ENCODE measurements around the gene PAX2. TPM values are rescaled to one million over a fixed set of nuclear protein-coding genes. Genes with fewer than 3 reads are reported as not detected.

The PAX2 gene
- polyA plus RNA-seq, 4 donors: 0.09 TPM; not detected in 3

DNA sequence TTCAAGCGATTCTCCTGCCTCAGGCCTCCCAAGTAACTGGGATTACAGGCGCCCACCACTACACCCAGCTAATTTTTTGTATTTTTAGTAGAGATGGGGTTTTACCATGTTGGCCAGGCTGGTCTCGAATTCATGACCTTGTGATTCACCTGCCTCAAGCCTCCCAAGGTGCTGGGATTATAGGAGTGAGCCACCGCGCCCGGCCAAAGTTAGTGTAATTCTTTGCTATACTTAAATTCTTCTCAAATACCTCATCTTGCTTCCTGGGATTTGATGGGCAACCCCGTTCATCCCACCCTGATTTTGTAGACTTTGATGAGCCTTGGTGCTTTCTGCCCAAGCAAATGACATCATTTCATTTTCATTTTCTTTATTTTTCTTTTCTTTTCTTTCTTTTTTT, 54.5 kb downstream of the PAX2 start:
- 87 to 90% (median 89%) methylated on average over 7 of the region's 7 CpGs for whole genome bisulfite sequencing, 3 donors
- DNase-seq (no peak), FAIRE-seq (no peak)
- H3K36me3 ChIP-seq (ENCODE audit: control insufficient read depth in 3 of 3, insufficient read depth in 2 of 3, low read depth in 1 of 3, low read length in 3 of 3): no peaks in the 10 kb centered on the region
- H3K4me1 ChIP-seq (ENCODE audit: control insufficient read depth in 3 of 3, insufficient read depth in 2 of 3, low read depth in 1 of 3, low read length in 2 of 3): no peaks in the 10 kb centered on the region
- H3K27me3 ChIP-seq (ENCODE audit: control insufficient read depth in 3 of 3, insufficient read depth in 3 of 3, low read length in 3 of 3): peaks cover 5 to 47% (median 28%) of the 10 kb centered on the region in 3 donors
- H3K4me3 ChIP-seq (ENCODE audit: low read depth in 1 of 3, low read length in 3 of 3): no peak overlapping the region
- H3K9me3 ChIP-seq (ENCODE audit: control insufficient read depth in 2 of 2, insufficient read depth in 1 of 2, low read depth in 1 of 2, low read length in 1 of 2): no peaks in the 10 kb centered on the region
- no peak overlapping the region for H3K27ac ChIP-seq (ENCODE audit: low read depth in 1 of 3, low read length in 2 of 3)

DNA sequence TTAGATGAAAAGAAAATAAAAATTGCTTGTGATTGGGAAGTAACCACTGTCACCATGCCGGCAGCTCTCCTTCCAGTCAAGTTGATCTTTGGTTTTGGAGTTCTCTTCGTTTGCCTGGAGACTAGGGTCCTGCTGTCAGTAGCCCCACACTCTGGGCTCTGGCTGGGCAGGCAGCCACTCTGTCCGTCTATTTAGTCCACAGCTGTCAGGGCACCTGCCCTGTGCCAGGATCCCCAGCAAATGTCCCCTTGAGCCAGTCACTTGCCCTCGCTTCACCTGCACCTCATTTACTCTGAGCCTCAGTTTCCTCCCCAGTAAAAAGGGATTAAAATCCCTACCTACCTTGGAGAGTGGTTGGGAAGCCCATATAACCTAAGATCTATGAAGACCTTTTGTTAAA, 55.5 kb downstream of the PAX2 start:
- no peak for DNase-seq
- no peak overlapping the region for H3K27ac ChIP-seq (ENCODE audit: low read depth in 1 of 3, low read length in 2 of 3)
- no peaks in the 10 kb centered on the region for H3K4me1 ChIP-seq (ENCODE audit: control insufficient read depth in 3 of 3, insufficient read depth in 2 of 3, low read depth in 1 of 3, low read length in 2 of 3)
- no peaks in the 10 kb centered on the region for H3K36me3 ChIP-seq (ENCODE audit: control insufficient read depth in 3 of 3, insufficient read depth in 2 of 3, low read depth in 1 of 3, low read length in 3 of 3)
- H3K4me3 ChIP-seq (ENCODE audit: low read depth in 1 of 3, low read length in 3 of 3): no peak overlapping the region
- H3K27me3 ChIP-seq (ENCODE audit: control insufficient read depth in 3 of 3, insufficient read depth in 3 of 3, low read length in 3 of 3): peaks cover 5 to 52% (median 32%) of the 10 kb centered on the region in 3 donors
- no peak for FAIRE-seq
- 58 to 70% (median 61%) methylated on average over 4 of the region's 4 CpGs for WGBS, 3 donors
- no peaks in the 10 kb centered on the region for H3K9me3 ChIP-seq (ENCODE audit: control insufficient read depth in 2 of 2, insufficient read depth in 1 of 2, low read depth in 1 of 2, low read length in 1 of 2)

DNA sequence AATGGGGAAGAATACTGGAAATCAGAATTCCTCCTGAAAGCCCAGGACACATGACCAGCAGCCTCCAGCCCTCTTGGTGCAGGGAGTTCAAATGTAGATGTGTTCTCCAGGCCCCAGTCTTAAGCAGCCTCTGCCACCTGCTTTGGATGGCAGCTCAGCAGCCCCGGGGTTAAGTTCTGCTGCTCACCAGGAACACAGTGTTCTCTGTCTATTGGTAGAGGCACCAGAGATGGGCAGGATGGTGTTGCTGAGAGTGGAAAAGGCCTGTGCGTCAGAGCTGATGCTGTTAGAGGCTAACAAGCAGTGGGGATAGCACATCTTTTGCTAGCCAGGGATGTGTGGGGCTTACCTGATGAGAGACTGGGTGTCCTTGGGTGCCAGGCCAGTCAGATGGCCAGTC, 56.8 kb downstream of the PAX2 start:
- no peaks in the 10 kb centered on the region for H3K4me1 ChIP-seq (ENCODE audit: control insufficient read depth in 3 of 3, insufficient read depth in 2 of 3, low read depth in 1 of 3, low read length in 2 of 3)
- H3K9me3 ChIP-seq (ENCODE audit: control insufficient read depth in 2 of 2, insufficient read depth in 1 of 2, low read depth in 1 of 2, low read length in 1 of 2): no peaks in the 10 kb centered on the region
- no peak overlapping the region for H3K4me3 ChIP-seq (ENCODE audit: low read depth in 1 of 3, low read length in 3 of 3)
- H3K36me3 ChIP-seq (ENCODE audit: control insufficient read depth in 3 of 3, insufficient read depth in 2 of 3, low read depth in 1 of 3, low read length in 3 of 3): no peaks in the 10 kb centered on the region
- 41 to 58% (median 50%) methylated on average over 2 of the region's 2 CpGs for WGBS, 3 donors
- H3K27ac ChIP-seq (ENCODE audit: low read depth in 1 of 3, low read length in 2 of 3): no peak overlapping the region
- peaks cover 5 to 62% (median 36%) of the 10 kb centered on the region in 3 donors for H3K27me3 ChIP-seq (ENCODE audit: control insufficient read depth in 3 of 3, insufficient read depth in 3 of 3, low read length in 3 of 3)
- FAIRE-seq (no peak), DNase-seq (no peak)

DNA sequence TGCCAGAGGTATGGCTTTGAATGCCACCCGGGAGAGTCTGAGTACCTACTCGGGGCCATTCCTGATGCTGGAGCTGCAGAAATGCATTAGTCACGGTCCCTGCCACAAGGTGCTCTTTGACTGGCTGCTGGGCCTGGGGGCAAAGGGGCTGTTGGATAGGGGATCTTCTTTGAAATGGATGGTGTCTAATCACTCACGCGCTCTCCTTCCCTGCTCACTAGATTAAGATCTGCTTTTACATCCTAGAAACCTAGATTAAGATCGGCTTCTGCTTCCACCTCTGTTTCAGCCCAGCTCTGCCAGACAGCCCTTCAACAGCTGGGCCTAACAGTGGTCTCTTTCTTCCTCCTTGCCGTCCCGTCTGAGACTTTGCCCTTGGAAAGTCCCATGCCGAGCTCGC, 57.2 kb downstream of the PAX2 start:
- Histone ChIP-seq H3K27me3 (ENCODE audit: control insufficient read depth in 3 of 3, insufficient read depth in 3 of 3, low read length in 3 of 3) (peaks cover 5 to 66% (median 35%) of the 10 kb centered on the region in 3 donors), H3K9me3 (ENCODE audit: control insufficient read depth in 2 of 2, insufficient read depth in 1 of 2, low read depth in 1 of 2, low read length in 1 of 2) (no peaks in the 10 kb centered on the region), H3K4me1 (ENCODE audit: control insufficient read depth in 3 of 3, insufficient read depth in 2 of 3, low read depth in 1 of 3, low read length in 2 of 3) (no peaks in the 10 kb centered on the region), H3K4me3 (ENCODE audit: low read depth in 1 of 3, low read length in 3 of 3) (no peak overlapping the region), H3K27ac (ENCODE audit: low read depth in 1 of 3, low read length in 2 of 3) (no peak overlapping the region), H3K36me3 (ENCODE audit: control insufficient read depth in 3 of 3, insufficient read depth in 2 of 3, low read depth in 1 of 3, low read length in 3 of 3) (no peaks in the 10 kb centered on the region)
- no peak for FAIRE-seq
- DNase-seq: no peak
- WGBS, 3 donors: 22 to 45% (median 26%) methylated on average over 10 of the region's 10 CpGs

DNA sequence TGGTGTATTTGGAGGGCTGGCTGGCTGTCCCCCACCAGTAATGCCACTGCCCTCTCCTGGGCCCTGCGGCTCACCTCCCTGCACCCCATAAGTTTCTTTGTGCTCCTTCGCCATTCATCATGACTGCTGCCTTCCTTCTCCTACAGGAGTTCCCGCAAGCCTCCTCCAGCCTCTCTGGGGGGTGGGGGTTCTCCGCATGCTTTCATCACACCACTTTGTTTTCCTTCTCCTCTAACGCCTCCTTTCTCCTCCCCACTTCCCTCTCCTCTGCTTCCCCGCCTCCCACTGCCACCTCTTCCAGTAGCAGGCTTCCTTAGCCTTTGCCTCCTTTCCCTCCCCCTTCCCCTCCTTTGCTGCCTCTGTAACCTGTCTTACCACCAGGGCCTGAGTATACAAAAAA, 58.1 kb downstream of the PAX2 start:
- DNase-seq: no peak
- Histone ChIP-seq H3K9me3 (ENCODE audit: control insufficient read depth in 2 of 2, insufficient read depth in 1 of 2, low read depth in 1 of 2, low read length in 1 of 2) (no peaks in the 10 kb centered on the region), H3K4me3 (ENCODE audit: low read depth in 1 of 3, low read length in 3 of 3) (no peak overlapping the region), H3K4me1 (ENCODE audit: control insufficient read depth in 3 of 3, insufficient read depth in 2 of 3, low read depth in 1 of 3, low read length in 2 of 3) (no peaks in the 10 kb centered on the region), H3K36me3 (ENCODE audit: control insufficient read depth in 3 of 3, insufficient read depth in 2 of 3, low read depth in 1 of 3, low read length in 3 of 3) (no peaks in the 10 kb centered on the region), H3K27me3 (ENCODE audit: control insufficient read depth in 3 of 3, insufficient read depth in 3 of 3, low read length in 3 of 3) (peaks cover 5 to 75% (median 33%) of the 10 kb centered on the region in 3 donors), H3K27ac (ENCODE audit: low read depth in 1 of 3, low read length in 2 of 3) (no peak overlapping the region)
- WGBS, 3 donors: 51 to 67% (median 64%) methylated on average over 6 of the region's 6 CpGs
- FAIRE-seq: no peak

DNA sequence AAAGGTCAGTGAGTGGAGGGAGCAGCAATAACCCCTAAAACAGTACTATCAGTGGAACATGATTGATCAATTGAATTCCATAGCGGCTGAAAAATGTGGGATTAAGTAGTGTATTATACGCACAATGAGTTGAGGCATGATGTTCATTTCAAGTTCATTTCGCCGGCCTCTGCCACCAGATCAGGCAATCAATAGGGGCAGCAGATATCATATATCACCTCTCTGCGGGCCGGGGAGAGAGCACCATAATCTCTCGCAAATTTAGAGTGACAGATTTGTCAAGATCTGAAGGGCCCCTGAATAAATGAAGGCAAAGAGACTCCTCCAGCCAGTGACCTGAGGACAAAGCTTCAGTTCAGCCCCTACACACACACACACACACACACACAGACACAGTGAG, 58.5 kb downstream of the PAX2 start:
- no peak overlapping the region for H3K4me3 ChIP-seq (ENCODE audit: low read depth in 1 of 3, low read length in 3 of 3)
- 54 to 78% (median 70%) methylated on average over 7 of the region's 7 CpGs for WGBS, 3 donors
- no peak for FAIRE-seq
- H3K27me3 ChIP-seq (ENCODE audit: control insufficient read depth in 3 of 3, insufficient read depth in 3 of 3, low read length in 3 of 3): peaks cover 5 to 76% (median 29%) of the 10 kb centered on the region in 3 donors
- no peak overlapping the region for H3K27ac ChIP-seq (ENCODE audit: low read depth in 1 of 3, low read length in 2 of 3)
- H3K36me3 ChIP-seq (ENCODE audit: control insufficient read depth in 3 of 3, insufficient read depth in 2 of 3, low read depth in 1 of 3, low read length in 3 of 3): no peaks in the 10 kb centered on the region
- H3K9me3 ChIP-seq (ENCODE audit: control insufficient read depth in 2 of 2, insufficient read depth in 1 of 2, low read depth in 1 of 2, low read length in 1 of 2): no peaks in the 10 kb centered on the region
- no peaks in the 10 kb centered on the region for H3K4me1 ChIP-seq (ENCODE audit: control insufficient read depth in 3 of 3, insufficient read depth in 2 of 3, low read depth in 1 of 3, low read length in 2 of 3)
- DNase-seq: no peak

DNA sequence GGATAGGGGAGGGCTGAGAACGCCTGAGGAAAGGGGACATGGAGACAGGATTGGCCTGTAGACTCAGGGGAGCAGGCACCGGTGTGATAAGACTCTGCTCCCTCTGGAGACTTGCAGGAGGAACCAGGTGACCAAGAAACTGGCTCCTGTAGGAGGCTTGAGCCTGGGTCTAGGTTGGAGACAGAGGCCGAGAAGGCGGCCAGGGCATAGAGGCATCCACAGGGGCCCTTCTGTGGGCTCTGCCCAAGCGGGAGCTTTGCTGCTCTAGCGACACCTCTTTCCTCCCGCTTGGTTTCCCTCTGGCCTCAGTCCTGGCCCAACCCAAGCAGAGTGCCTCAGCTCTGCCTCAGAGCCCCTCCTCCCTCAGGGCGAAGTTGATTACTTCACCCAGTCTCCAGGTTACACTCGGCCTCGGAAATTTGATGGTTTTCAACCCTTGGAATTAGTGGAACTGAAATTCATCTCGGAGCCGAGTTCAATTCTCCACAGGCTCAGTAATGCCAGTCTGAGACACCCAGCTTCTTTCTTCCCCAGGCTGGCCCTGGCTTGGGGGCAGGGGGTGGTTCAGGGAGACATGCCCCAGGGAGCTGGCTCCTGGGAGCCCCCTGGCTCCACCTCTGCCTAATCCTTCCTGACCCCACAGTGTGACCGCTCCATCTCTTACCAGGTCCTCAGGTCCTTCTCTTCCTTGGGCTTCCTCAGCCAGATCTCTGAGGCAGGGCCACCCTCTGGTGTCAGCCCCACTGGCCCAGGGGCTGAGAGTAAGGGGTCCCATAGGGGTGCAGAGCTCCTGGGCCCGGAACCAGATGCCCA, 60.4 kb downstream of the PAX2 start:
- FAIRE-seq: no peak
- Histone ChIP-seq H3K4me3 (ENCODE audit: low read depth in 1 of 3, low read length in 3 of 3) (no peak overlapping the region), H3K4me1 (ENCODE audit: control insufficient read depth in 3 of 3, insufficient read depth in 2 of 3, low read depth in 1 of 3, low read length in 2 of 3) (no peaks in the 10 kb centered on the region), H3K27ac (ENCODE audit: low read depth in 1 of 3, low read length in 2 of 3) (no peak overlapping the region), H3K36me3 (ENCODE audit: control insufficient read depth in 3 of 3, insufficient read depth in 2 of 3, low read depth in 1 of 3, low read length in 3 of 3) (no peaks in the 10 kb centered on the region), H3K9me3 (ENCODE audit: control insufficient read depth in 2 of 2, insufficient read depth in 1 of 2, low read depth in 1 of 2, low read length in 1 of 2) (no peaks in the 10 kb centered on the region), H3K27me3 (ENCODE audit: control insufficient read depth in 3 of 3, insufficient read depth in 3 of 3, low read length in 3 of 3) (peaks cover 5 to 82% (median 30%) of the 10 kb centered on the region in 3 donors)
- 49 to 58% (median 51%) methylated on average over 13 to 14 of the region's 14 CpGs for WGBS, 3 donors
- DNase-seq: no peak

DNA sequence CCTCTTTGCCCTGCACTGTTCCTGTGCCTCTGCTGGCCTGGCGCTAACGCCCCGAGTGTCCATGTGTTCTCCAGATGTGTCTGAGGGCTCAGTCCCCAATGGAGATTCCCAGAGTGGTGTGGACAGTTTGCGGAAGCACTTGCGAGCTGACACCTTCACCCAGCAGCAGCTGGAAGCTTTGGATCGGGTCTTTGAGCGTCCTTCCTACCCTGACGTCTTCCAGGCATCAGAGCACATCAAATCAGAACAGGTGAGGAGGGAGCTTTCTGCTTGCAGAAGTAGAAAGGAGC, 60.9 kb downstream of the PAX2 start:
- Histone ChIP-seq H3K4me3 (ENCODE audit: low read depth in 1 of 3, low read length in 3 of 3) (no peak overlapping the region), H3K9me3 (ENCODE audit: control insufficient read depth in 2 of 2, insufficient read depth in 1 of 2, low read depth in 1 of 2, low read length in 1 of 2) (no peaks in the 10 kb centered on the region), H3K27ac (ENCODE audit: low read depth in 1 of 3, low read length in 2 of 3) (no peak overlapping the region), H3K36me3 (ENCODE audit: control insufficient read depth in 3 of 3, insufficient read depth in 2 of 3, low read depth in 1 of 3, low read length in 3 of 3) (no peaks in the 10 kb centered on the region), H3K4me1 (ENCODE audit: control insufficient read depth in 3 of 3, insufficient read depth in 2 of 3, low read depth in 1 of 3, low read length in 2 of 3) (no peaks in the 10 kb centered on the region), H3K27me3 (ENCODE audit: control insufficient read depth in 3 of 3, insufficient read depth in 3 of 3, low read length in 3 of 3) (peaks cover 3 to 78% (median 28%) of the 10 kb centered on the region in 3 donors)
- DNase-seq (no peak), FAIRE-seq (no peak)
- 79 to 84% (median 83%) methylated on average over 8 of the region's 8 CpGs for WGBS, 3 donors

All from small intestine (tissue), 7 donors.